RWPE2 (cell line): Measurements from ENCODE around the gene PRRC2A.
A peak's percentile ranks its signal among the peaks of the same experiment; 100 is the strongest.

ENCODE experiments used
- ATAC-seq: fragments of 200-7000 bp; cut with Tn5 transposase; 3 replicates; pipeline ENCODE4 v1.9.1; 2021; ENCODE audit warnings: low read depth
- DNase-seq: peaks from one replicate; pipeline ENCODE4 v3.0.0-alpha.2; 2020; ENCODE audit warnings: low spot score
- H3K27ac ChIP-seq: fragments of 450-650 bp; 2 replicates; pipeline ENCODE4 v1.5.1; 2017; ENCODE audit warnings: mild to moderate bottlenecking; ENCODE audit not compliant: poor library complexity, severe bottlenecking
- H3K27me3 ChIP-seq: fragments of 250-450 bp; sonication (Bioruptor Pico); 2 replicates; pipeline ENCODE4 v1.5.1; 2021; ENCODE audit warnings: mild to moderate bottlenecking, moderate library complexity; ENCODE audit not compliant: insufficient read depth, poor library complexity, severe bottlenecking
- H3K36me3 ChIP-seq: fragments of 250-450 bp; sonication (Bioruptor Pico); 2 replicates; pipeline ENCODE4 v1.5.1; 2020; ENCODE audit warnings: low read depth, mild to moderate bottlenecking, moderate library complexity
- H3K4me1 ChIP-seq: fragments of 250-450 bp; sonication (Bioruptor Pico); 2 replicates; pipeline ENCODE4 v1.5.1; 2021; ENCODE audit warnings: mild to moderate bottlenecking, moderate library complexity; ENCODE audit not compliant: insufficient read depth, poor library complexity, severe bottlenecking
- H3K4me3 ChIP-seq: fragments of 250-450 bp; sonication (Bioruptor Pico); 2 replicates; pipeline ENCODE4 v1.5.1; 2021; ENCODE audit warnings: mild to moderate bottlenecking, moderate library complexity; ENCODE audit not compliant: severe bottlenecking
- H3K9me3 ChIP-seq: fragments of 250-450 bp; sonication (Bioruptor Pico); 2 replicates; pipeline ENCODE4 v1.5.1; 2021; ENCODE audit warnings: mild to moderate bottlenecking, moderate library complexity; ENCODE audit not compliant: severe bottlenecking
- TF ChIP-seq, protein P1 (sequence below): fragments of 450-650 bp; IDR thresholded peaks from one replicate; pipeline ENCODE4 v1.5.1; 2017; ENCODE audit warnings: mild to moderate bottlenecking, moderate library complexity; ENCODE audit not compliant: poor library complexity, severe bottlenecking

Gene PRRC2A

DNA sequence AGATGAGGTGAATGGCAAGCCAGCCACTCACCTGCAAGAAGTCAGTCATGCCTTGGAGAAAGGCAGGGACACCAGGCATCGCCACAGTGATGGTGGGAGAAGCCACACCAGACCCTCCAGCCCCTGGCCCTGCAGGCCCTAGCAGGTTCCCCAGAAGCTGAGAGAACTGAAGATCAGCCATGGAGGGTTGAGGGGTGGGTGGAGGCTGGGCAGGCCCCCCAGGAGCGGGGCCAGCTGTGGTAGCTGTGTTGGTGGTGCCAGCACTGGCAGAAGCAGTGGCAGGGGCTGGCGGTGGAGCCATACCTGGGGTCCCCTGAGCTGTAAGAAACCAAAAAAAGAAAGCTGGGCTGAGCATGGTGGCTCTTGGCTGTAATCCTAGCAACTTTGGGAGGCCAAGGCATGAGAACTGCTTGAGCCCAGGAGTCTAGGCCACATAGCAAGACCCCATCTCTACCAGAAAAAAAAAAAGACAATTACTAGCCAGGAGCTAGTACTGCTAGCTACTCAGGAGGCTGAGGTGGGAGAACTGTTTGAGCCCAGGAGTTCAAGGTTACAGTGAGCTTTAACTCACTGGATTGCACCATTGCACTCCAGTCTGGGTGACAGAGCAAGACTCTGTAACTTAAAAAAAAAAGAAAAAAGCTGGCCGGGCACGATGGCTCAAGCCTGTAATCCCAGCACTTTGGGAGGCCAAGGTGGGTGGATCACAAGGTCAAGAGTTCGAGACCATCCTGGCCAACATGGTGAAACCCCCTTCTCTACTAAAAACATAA, 22.5 kb downstream of the PRRC2A start:
- DNase-seq, result no peak
- Histone ChIP-seq H3K4me3 (no peak overlapping the region), H3K4me1 (no peaks in the 10 kb centered on the region), H3K9me3 (no peaks in the 10 kb centered on the region), H3K36me3 (peaks cover 86% of the 10 kb centered on the region), H3K27ac (no peak overlapping the region), H3K27me3 (no peaks in the 10 kb centered on the region)
- TF ChIP-seq, protein P1, sequence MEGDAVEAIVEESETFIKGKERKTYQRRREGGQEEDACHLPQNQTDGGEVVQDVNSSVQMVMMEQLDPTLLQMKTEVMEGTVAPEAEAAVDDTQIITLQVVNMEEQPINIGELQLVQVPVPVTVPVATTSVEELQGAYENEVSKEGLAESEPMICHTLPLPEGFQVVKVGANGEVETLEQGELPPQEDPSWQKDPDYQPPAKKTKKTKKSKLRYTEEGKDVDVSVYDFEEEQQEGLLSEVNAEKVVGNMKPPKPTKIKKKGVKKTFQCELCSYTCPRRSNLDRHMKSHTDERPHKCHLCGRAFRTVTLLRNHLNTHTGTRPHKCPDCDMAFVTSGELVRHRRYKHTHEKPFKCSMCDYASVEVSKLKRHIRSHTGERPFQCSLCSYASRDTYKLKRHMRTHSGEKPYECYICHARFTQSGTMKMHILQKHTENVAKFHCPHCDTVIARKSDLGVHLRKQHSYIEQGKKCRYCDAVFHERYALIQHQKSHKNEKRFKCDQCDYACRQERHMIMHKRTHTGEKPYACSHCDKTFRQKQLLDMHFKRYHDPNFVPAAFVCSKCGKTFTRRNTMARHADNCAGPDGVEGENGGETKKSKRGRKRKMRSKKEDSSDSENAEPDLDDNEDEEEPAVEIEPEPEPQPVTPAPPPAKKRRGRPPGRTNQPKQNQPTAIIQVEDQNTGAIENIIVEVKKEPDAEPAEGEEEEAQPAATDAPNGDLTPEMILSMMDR, result no peak
- ATAC-seq, result no peak

DNA sequence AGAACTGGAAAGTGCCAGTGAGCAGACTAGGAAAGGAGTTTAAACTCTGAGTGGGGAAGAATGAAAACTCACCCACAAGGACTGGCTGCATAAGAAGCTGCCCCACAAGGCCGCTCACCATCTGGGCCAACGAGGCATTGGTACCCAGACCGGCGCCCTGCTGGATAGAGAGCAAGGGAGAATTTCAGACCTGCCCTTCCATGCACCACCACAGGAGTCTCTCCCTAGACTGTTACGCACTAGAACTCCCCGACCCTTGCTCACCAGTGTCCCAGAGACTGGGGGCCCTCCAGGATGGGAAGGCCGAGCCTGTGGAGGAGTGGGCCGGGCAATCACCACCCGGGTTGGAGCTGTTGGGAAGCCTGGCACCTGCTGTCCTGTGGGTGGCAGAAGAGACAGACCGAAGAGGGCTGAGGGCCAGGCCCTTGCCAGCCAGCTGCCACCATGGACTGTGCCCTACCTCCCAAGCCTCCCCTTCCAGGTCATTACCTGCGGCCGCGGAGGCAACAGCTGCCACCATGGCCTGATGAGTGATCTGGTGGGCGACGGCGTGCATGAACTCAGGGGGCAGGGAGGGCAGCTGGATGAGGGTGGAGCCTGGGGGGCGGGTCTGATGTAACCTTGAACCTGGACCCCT, 23.4 kb downstream of the PRRC2A start:
- no peaks in the 10 kb centered on the region for H3K27me3 ChIP-seq
- no peak overlapping the region for H3K27ac ChIP-seq
- no peak for ATAC-seq
- TF ChIP-seq, protein P1, result no peak
- no peaks in the 10 kb centered on the region for H3K9me3 ChIP-seq
- H3K36me3 ChIP-seq, result peaks cover 86% of the 10 kb centered on the region
- no peak overlapping the region for H3K4me3 ChIP-seq
- DNase-seq, result no peak
- H3K4me1 ChIP-seq, result no peaks in the 10 kb centered on the region

DNA sequence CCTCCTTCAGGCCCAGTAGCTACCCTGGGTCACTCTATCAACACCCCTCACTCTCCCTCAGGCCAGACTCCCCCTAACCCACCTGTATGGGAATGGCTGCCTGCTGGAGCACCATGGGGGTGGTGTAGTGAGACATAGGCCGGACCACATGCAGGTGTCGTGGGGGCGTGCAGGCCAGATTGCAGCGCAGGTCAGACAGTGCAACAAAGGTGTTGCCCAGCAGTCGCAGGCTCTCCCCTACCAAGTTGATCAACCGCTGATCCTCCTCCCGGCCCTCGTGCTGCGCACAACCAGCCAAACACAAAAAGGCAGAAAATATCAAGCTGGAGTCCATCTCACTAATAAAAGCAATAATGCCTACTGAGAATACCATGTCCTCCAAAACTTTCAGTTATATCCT, 24.8 kb downstream of the PRRC2A start:
- DNase-seq (no peak), ATAC-seq (no peak)
- Histone ChIP-seq H3K27ac (no peak overlapping the region), H3K27me3 (no peaks in the 10 kb centered on the region), H3K4me3 (no peak overlapping the region), H3K4me1 (no peaks in the 10 kb centered on the region), H3K9me3 (no peaks in the 10 kb centered on the region), H3K36me3 (peaks cover 86% of the 10 kb centered on the region)
- TF ChIP-seq, protein P1, result no peak

DNA sequence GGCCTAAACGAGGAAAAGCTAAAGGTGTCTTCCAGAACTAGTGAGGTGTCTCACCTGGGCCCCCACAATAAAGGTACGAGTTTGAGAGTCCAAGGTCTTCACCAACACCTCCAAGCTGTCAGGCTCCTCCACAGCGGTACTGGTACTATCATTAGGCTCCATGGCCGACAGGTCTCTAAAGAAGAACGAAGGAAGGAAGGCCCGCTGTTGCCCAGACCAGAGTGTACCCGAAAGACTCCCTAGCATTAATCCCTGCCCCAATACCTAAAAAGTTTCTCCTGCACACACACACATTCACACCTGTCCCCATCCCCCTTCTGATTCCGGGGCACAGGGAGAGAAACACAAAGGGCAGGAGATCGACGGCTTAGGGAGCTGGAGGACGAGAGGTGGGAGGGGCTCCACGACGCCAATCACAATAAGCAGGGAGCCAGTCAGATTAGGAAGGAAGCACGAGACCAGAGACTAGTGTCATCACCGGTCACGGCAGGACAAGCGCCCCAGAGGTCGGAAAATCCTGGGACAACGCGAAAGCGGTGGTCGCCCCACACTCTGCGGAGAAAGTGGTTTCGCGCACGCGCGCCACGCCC, 31.2 kb downstream of the PRRC2A start:
- peak; percentile 54 for ATAC-seq
- Histone ChIP-seq H3K4me3 (peak overlapping the region; percentile 93), H3K4me1 (no peaks in the 10 kb centered on the region), H3K27ac (peak overlapping the region; percentile 84), H3K27me3 (no peaks in the 10 kb centered on the region), H3K9me3 (no peaks in the 10 kb centered on the region), H3K36me3 (peaks cover 50% of the 10 kb centered on the region)
- DNase-seq, result no peak
- TF ChIP-seq, protein P1, result no peak
